CD4-positive, alpha-beta memory T cell (primary cell): ENCODE measurements around the gene EVL. TPM values are rescaled to one million over a fixed set of nuclear protein-coding genes. Genes with fewer than 3 reads are reported as not detected.

ENCODE experiments used
- CTCF ChIA-PET: fragments of 350-600 bp; sonication (Branson Sonifier 250); formaldehyde crosslinking; loops from one replicate; lab custom pipeline; 2021; ENCODE audit warnings: inconsistent platforms; ENCODE audit not compliant: partially characterized antibody; lab: Charles Lee
- POLR2A ChIA-PET: fragments of 350-600 bp; sonication (Branson Sonifier 250); formaldehyde crosslinking; loops from one replicate; lab custom pipeline; 2021; ENCODE audit not compliant: partially characterized antibody; lab: Charles Lee
- DNase-seq, 5 donors: peaks; one replicate each; pipeline versions ENCODE4 v3.0.0 to v3.0.0-alpha.2; 2020 to 2022; ENCODE audit warnings: mixed read lengths in 1 of 5
- H3K27ac ChIP-seq: one replicate; pipeline ENCODE4 v1.7.0; 2013; ENCODE audit warnings: low read depth, low read length
- H3K27me3 ChIP-seq: 2 replicates; pipeline ENCODE4 v1.7.0; 2013; ENCODE audit warnings: mild to moderate bottlenecking, low read length, moderate library complexity; ENCODE audit not compliant: insufficient read depth
- H3K36me3 ChIP-seq: 2 replicates; pipeline ENCODE4 v1.7.0; 2013; ENCODE audit warnings: mild to moderate bottlenecking, low read length, moderate library complexity; ENCODE audit not compliant: insufficient read depth
- H3K4me1 ChIP-seq: 2 replicates; pipeline ENCODE4 v1.7.0; 2013; ENCODE audit warnings: mild to moderate bottlenecking, low read length, moderate library complexity; ENCODE audit not compliant: insufficient read depth
- H3K4me3 ChIP-seq, 2 donors: one replicate each; pipeline ENCODE4 v1.7.0; 2013; ENCODE audit warnings: low read length in 2 of 2, mild to moderate bottlenecking in 1 of 2
- H3K9me3 ChIP-seq, 2 donors: one replicate each; pipeline ENCODE4 v1.7.0; 2013; ENCODE audit warnings: low read length in 2 of 2, control low read depth in 1 of 2; ENCODE audit not compliant: control insufficient read depth in 1 of 2
- H3K27ac Mint-ChIP-seq, 7 donors: one replicate each; pipeline ENCODE4 v1.8.0; 2020 to 2021; ENCODE audit warnings: mixed read lengths in 7 of 7, mild to moderate bottlenecking in 6 of 7, inconsistent platforms in 3 of 7, moderate library complexity in 3 of 7
- H3K27me3 Mint-ChIP-seq, 2 donors: one replicate each; pipeline ENCODE4 v1.8.0; 2020 to 2021; ENCODE audit warnings: mixed read lengths in 2 of 2
- H3K36me3 Mint-ChIP-seq, 2 donors: one replicate each; pipeline ENCODE4 v1.8.0; 2020 to 2021; ENCODE audit warnings: mixed read lengths in 2 of 2, inconsistent platforms in 1 of 2, mild to moderate bottlenecking in 1 of 2
- H3K4me1 Mint-ChIP-seq, 4 donors: one replicate each; pipeline ENCODE4 v1.8.0; 2020 to 2021; ENCODE audit warnings: mixed read lengths in 4 of 4, mild to moderate bottlenecking in 1 of 4
- H3K4me3 Mint-ChIP-seq, 8 donors: one replicate each; pipeline ENCODE4 v1.8.0; 2020 to 2021; ENCODE audit warnings: mixed read lengths in 8 of 8, mild to moderate bottlenecking in 7 of 8, moderate library complexity in 6 of 8, inconsistent platforms in 3 of 8
- H3K9me3 Mint-ChIP-seq, 8 donors: one replicate each; pipeline ENCODE4 v1.8.0; 2020 to 2021; ENCODE audit warnings: mixed read lengths in 8 of 8, mild to moderate bottlenecking in 5 of 8, inconsistent platforms in 3 of 8, moderate library complexity in 1 of 8
- intact Hi-C: fragments of 100-400 bp; cut with micrococcal nuclease; formaldehyde crosslinking; loops from one replicate; pipeline ENCODE4 v1.15.1; 2023
- polyA plus RNA-seq, 2 donors: library from polyadenylated mRNA; unstranded; fragments of 300-500 nt; fragmentation: Illumina TruSeq; gene quantifications; one replicate each; pipeline ENCODE4 v1.2.3, GENCODE V29; 2021
- total RNA-seq, 2 experiments: library from RNA; stranded (reverse); gene quantifications; one replicate each; pipeline ENCODE4 v1.2.3, GENCODE V29; 2021

The EVL gene
- total and polyA plus RNA-seq, 4 experiments from 2014 or later: 81.8 to 1,352 (median 717) TPM

DNA sequence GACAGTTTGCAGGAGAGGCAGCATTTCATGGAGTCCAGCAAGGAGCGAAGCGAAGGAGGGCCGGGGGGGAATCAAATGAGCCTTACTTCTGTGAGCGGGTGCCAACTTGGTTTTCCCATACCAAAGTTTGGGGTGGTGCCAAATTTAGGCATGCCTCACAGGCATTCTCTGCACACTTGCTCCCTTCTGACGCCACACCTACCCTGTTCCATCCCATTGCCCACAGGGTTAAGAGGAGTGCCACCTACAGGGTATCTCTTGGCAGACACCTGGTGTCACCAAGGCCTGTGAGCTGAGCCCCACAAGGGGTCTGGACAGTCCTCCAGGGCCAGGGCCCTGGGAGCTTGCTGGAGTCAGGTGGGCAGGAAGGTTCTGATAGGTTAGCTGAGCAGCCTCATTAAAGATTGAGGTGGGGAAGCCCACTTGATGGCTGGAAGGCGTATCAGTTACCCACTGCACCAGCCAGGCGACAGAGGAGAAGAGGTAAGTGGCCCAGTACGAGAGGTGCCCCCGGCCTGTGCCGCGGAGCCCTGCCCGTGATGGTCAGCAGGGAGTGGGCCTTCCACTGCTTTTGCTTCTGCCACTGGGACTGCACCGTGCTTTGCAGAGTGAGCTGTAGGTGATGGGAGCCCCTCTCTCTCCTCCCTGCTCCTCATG lies 49.0 kb downstream of the EVL start:
- intact Hi-C loops: no loop called here
- Histone ChIP-seq H3K36me3 (peaks cover 96% of the 10 kb centered on the region), H3K27me3 (no peaks in the 10 kb centered on the region), H3K4me1 (peaks cover 26% of the 10 kb centered on the region), H3K4me3 (no peak overlapping the region), H3K9me3 (no peaks in the 10 kb centered on the region), H3K27ac (no peak overlapping the region)
- DNase-seq: no peak
- ChIA-PET POLR2A (interaction anchor here (34.5 kb wide), 1 partner anchor 48 kb away, joined by 941 read pairs; the partner anchor contains the start of gene EVL), CTCF (interaction anchor here (1.3 to 49.4 kb wide), 3 partner anchors 37 to 78 kb away, joined by 4 to 1350 read pairs (median 129); partner anchors contain the start of gene EVL)
- Mint-ChIP-seq H3K36me3 (peaks cover 45 to 85% of the 10 kb centered on the region in 2 donors), H3K4me3 (no peak overlapping the region), H3K27ac (peak overlapping the region in 5 of 7 donors; percentile 27 to 88 (median 80)), H3K27me3 (no peaks in the 10 kb centered on the region), H3K4me1 (peaks cover 20 to 44% (median 30%) of the 10 kb centered on the region in 4 donors), H3K9me3 (no peaks in the 10 kb centered on the region)

- no peaks in the 10 kb centered on the region for H3K9me3 Mint-ChIP-seq
- Histone ChIP-seq H3K27me3 (no peaks in the 10 kb centered on the region), H3K27ac (peak overlapping the region; percentile 19), H3K36me3 (peaks cover 96% of the 10 kb centered on the region), H3K4me1 (peaks cover 24% of the 10 kb centered on the region), H3K4me3 (no peak overlapping the region), H3K9me3 (no peaks in the 10 kb centered on the region)
- H3K27ac Mint-ChIP-seq: peak overlapping the region in 4 of 7 donors; percentile 29 to 77 (median 57)
- DNase-seq: no peak
- CTCF ChIA-PET: interaction anchor here (1.1 to 49.4 kb wide), 3 partner anchors 38 to 78 kb away, joined by 3 to 1350 read pairs (median 129); partner anchors contain the start of gene EVL
- H3K27me3 Mint-ChIP-seq: no peaks in the 10 kb centered on the region
- H3K4me1 Mint-ChIP-seq: peaks cover 19 to 42% (median 29%) of the 10 kb centered on the region in 4 donors
- intact Hi-C loops: no loop called here
- no peak overlapping the region for H3K4me3 Mint-ChIP-seq
- peaks cover 42 to 85% of the 10 kb centered on the region in 2 donors for H3K36me3 Mint-ChIP-seq
- POLR2A ChIA-PET: interaction anchor here (0.6 to 34.5 kb wide), 4 partner anchors 9 to 49 kb away, joined by 3 to 941 read pairs (median 3); partner anchors contain the start of gene EVL
Observed at GRCh38 chr14:100115236-100115635, 50.0 kb downstream of the EVL start.

- DNase-seq: no peak
- Histone ChIP-seq H3K4me1 (peaks cover 24% of the 10 kb centered on the region), H3K27ac (peak overlapping the region; percentile 19), H3K27me3 (no peaks in the 10 kb centered on the region), H3K36me3 (peaks cover 94% of the 10 kb centered on the region), H3K9me3 (no peaks in the 10 kb centered on the region), H3K4me3 (no peak overlapping the region)
- Mint-ChIP-seq H3K27ac (peak overlapping the region in 4 of 7 donors; percentile 29 to 77 (median 34)), H3K4me3 (no peak overlapping the region), H3K4me1 (peaks cover 19 to 45% (median 32%) of the 10 kb centered on the region in 4 donors), H3K36me3 (peaks cover 43 to 85% of the 10 kb centered on the region in 2 donors), H3K27me3 (no peaks in the 10 kb centered on the region), H3K9me3 (no peaks in the 10 kb centered on the region)
- CTCF ChIA-PET: interaction anchor here (1.0 to 49.4 kb wide), 5 partner anchors 11 to 77 kb away, joined by 3 to 1350 read pairs (median 6); partner anchors contain the start of gene EVL
- POLR2A ChIA-PET: interaction anchor here (0.6 to 34.5 kb wide), 5 partner anchors 9 to 50 kb away, joined by 3 to 941 read pairs (median 3); partner anchors contain the start of gene EVL
- intact Hi-C loops: no loop called here
Observed at GRCh38 chr14:100115726-100116125, 50.5 kb downstream of the EVL start.

DNA sequence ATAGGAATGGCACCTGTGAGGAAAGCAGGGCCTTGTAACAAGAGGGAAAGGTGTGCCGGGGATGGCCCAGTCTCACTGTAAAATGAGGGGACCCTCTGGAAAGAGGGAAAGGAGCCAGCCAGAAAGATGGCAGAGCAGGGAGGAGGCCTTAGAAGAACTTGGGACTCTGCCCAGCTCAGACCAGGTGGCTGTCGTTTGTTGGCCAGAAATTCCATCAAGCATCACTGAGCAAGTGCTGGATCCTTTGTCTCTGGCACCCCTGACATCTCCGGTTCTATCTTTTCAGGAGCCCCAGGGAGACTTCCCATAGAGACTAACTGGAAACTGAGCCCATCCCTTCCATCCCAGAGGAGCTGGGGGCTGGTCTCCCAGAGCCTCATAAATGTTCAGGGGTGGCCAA lies 50.9 kb downstream of the EVL start:
- Mint-ChIP-seq H3K27ac (peak overlapping the region in 3 of 7 donors; percentile 29 to 74 (median 68)), H3K4me1 (peaks cover 19 to 45% (median 32%) of the 10 kb centered on the region in 4 donors), H3K4me3 (no peak overlapping the region), H3K36me3 (peaks cover 44 to 86% of the 10 kb centered on the region in 2 donors), H3K27me3 (no peaks in the 10 kb centered on the region), H3K9me3 (no peaks in the 10 kb centered on the region)
- Histone ChIP-seq H3K4me1 (peaks cover 24% of the 10 kb centered on the region), H3K36me3 (peaks cover 96% of the 10 kb centered on the region), H3K27ac (peak overlapping the region; percentile 19), H3K4me3 (no peak overlapping the region), H3K27me3 (no peaks in the 10 kb centered on the region), H3K9me3 (no peaks in the 10 kb centered on the region)
- intact Hi-C loops: no loop called here
- no peak for DNase-seq
- ChIA-PET POLR2A (interaction anchor here (0.6 to 34.5 kb wide), 6 partner anchors 8 to 50 kb away, joined by 3 to 941 read pairs (median 3); partner anchors contain the start of gene EVL), CTCF (interaction anchor here (1.0 to 49.4 kb wide), 5 partner anchors 8 to 69 kb away, joined by 3 to 1350 read pairs (median 8); partner anchors contain the start of gene EVL)

DNA sequence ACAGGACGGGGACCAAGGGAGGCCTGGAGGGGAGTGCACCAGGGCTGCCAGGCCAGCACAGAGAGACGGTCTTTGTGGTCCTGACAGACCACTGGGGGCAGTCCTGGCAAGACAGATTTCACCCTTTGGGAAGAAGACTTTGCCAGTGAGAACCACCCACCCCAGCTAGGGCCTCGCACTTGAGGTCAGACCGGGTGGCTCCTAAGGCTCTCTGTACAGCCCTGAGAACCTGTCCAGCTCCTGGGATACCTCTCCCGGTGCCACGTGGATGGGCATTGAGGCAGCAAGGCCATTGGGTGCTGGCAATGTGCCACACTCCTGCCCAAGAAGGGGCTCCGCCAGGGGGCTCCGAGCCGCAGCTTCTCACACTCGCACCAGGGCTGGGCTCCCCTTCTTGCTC lies 51.8 kb downstream of the EVL start:
- no peak for DNase-seq
- Mint-ChIP-seq H3K4me3 (no peak overlapping the region), H3K27ac (peak overlapping the region in 2 of 7 donors; percentile 80 to 81), H3K9me3 (no peaks in the 10 kb centered on the region), H3K4me1 (peaks cover 19 to 41% (median 31%) of the 10 kb centered on the region in 4 donors), H3K36me3 (peaks cover 44 to 81% of the 10 kb centered on the region in 2 donors), H3K27me3 (no peaks in the 10 kb centered on the region)
- Histone ChIP-seq H3K27ac (no peak overlapping the region), H3K4me3 (no peak overlapping the region), H3K36me3 (peaks cover 96% of the 10 kb centered on the region), H3K27me3 (no peaks in the 10 kb centered on the region), H3K9me3 (no peaks in the 10 kb centered on the region), H3K4me1 (peaks cover 21% of the 10 kb centered on the region)
- CTCF ChIA-PET: interaction anchor here (0.6 to 49.4 kb wide), 5 partner anchors 9 to 1946 kb away, joined by 3 to 1350 read pairs (median 8); partner anchors contain the start of gene EVL
- intact Hi-C loops: no loop called here
- POLR2A ChIA-PET: interaction anchor here (1.0 to 34.5 kb wide), 3 partner anchors 9 to 51 kb away, joined by 3 to 941 read pairs (median 5); partner anchors contain the start of gene EVL

GRCh38 chr14:100117633-100118395 lies 52.6 kb downstream of the EVL start:
- POLR2A ChIA-PET: interaction anchor here (1.2 to 34.5 kb wide), 5 partner anchors 8 to 52 kb away, joined by 3 to 941 read pairs (median 4); partner anchors contain the start of gene EVL
- no peaks in the 10 kb centered on the region for H3K9me3 Mint-ChIP-seq

More at GRCh38 chr14:100117633-100118395, 52.6 kb downstream of the EVL start:
- Mint-ChIP-seq H3K4me1 (peaks cover 13 to 34% (median 24%) of the 10 kb centered on the region in 4 donors), H3K27ac (peak overlapping the region in 6 of 7 donors; percentile 16 to 82 (median 62)), H3K36me3 (peaks cover 38 to 79% of the 10 kb centered on the region in 2 donors), H3K27me3 (no peaks in the 10 kb centered on the region), H3K4me3 (no peak overlapping the region)
- Histone ChIP-seq H3K27me3 (no peaks in the 10 kb centered on the region), H3K9me3 (no peaks in the 10 kb centered on the region), H3K4me1 (peaks cover 13% of the 10 kb centered on the region), H3K36me3 (peaks cover 96% of the 10 kb centered on the region), H3K27ac (no peak overlapping the region), H3K4me3 (no peak overlapping the region)
- CTCF ChIA-PET: interaction anchor here (0.6 to 49.4 kb wide), 6 partner anchors 9 to 1945 kb away, joined by 3 to 1350 read pairs (median 6); partner anchors contain the start of gene EVL
- intact Hi-C loops: no loop called here
- DNase-seq: no peak
